ENCODE results near the gene EPAS1. TPM values are rescaled to one million over a fixed set of nuclear protein-coding genes. Genes with fewer than 3 reads are reported as not detected.

The EPAS1 gene
- total and polyA plus RNA-seq, 2 of the 8 experiments (the other 6 are each of a cell fraction or from before 2014, with no cell fraction given), result 2.0 to 4.9 TPM

- 89% methylated on average over 5 of the region's 5 CpGs; no CpG with 5 or more reads in 1 of the 2 experiments for WGBS, 2 experiments (ENCODE audit: extremely low coverage in 1 of 2, insufficient coverage in 1 of 2, insufficient read length in 1 of 2, insufficient replicate concordance in 2 of 2, low coverage in 1 of 2, low lambda C conversion rate in 2 of 2, missing lambda C conversion rate in 1 of 2)
- Histone ChIP-seq H4K5ac (ENCODE audit: insufficient read length, low read depth, low read length) (no peak overlapping the region), H3K79me2 (ENCODE audit: control insufficient read depth in 1 of 2, insufficient read depth in 2 of 2, low read length in 2 of 2) (no peaks in the 10 kb centered on the region), H3K4me2 (ENCODE audit: insufficient read depth in 1 of 2, low read depth in 2 of 2, low read length in 2 of 2) (no peak overlapping the region), H3K27me3 (replicated peaks in 1 of 4; ENCODE audit: control insufficient read depth in 3 of 4, extremely low read depth in 1 of 4, insufficient read depth in 3 of 4, low read length in 3 of 4) (peaks cover 0 to 1% (median 0%) of the 10 kb centered on the region in 4 experiments; a peak in 1 of 7 replicates), H3K23me2 (ENCODE audit: low read depth, low read length) (no peaks in the 10 kb centered on the region), H3K27ac (ENCODE audit: low read depth, low read length) (no peak overlapping the region), H3K9ac (replicated peaks in 1 of 4; ENCODE audit: extremely low read depth in 1 of 4, low read depth in 3 of 4, low read length in 3 of 4) (no peak overlapping the region), H3K4me3 (ENCODE audit: extremely low read depth in 1 of 4, insufficient read depth in 2 of 4, low read depth in 3 of 4, low read length in 4 of 4) (no peak overlapping the region), H4K91ac (replicated peaks; ENCODE audit: insufficient read length, low read length) (no peak overlapping the region), H2BK5ac (ENCODE audit: low read depth, low read length) (no peak overlapping the region), H3K79me1 (ENCODE audit: low read depth, low read length) (no peaks in the 10 kb centered on the region), H2BK120ac (replicated peaks; ENCODE audit: low read depth, low read length) (no peak overlapping the region), H2BK20ac (ENCODE audit: low read length) (no peak overlapping the region), H2AFZ (ENCODE audit: low read length) (no peak overlapping the region), H2BK15ac (ENCODE audit: low read length) (no peak overlapping the region), H3K23ac (ENCODE audit: insufficient read length) (no peak overlapping the region), H3K4ac (replicated peaks; ENCODE audit: insufficient read length, low read depth, low read length) (no peak overlapping the region), H2AK5ac (ENCODE audit: low read depth, low read length) (no peak overlapping the region), H3K36me3 (ENCODE audit: control insufficient read depth in 2 of 4, insufficient read depth in 4 of 4, low read length in 3 of 4) (no peaks in the 10 kb centered on the region), H3K9me3 (ENCODE audit: insufficient read depth in 2 of 2, low read depth in 1 of 2, low read length in 1 of 2) (no peaks in the 10 kb centered on the region), H4K8ac (ENCODE audit: extremely low read depth, insufficient read depth, low read length) (no peak overlapping the region), H3K18ac (ENCODE audit: extremely low read depth, low read length) (no peak overlapping the region), H3K56ac (replicated peaks; ENCODE audit: insufficient read length, low read depth, low read length) (no peak overlapping the region), H4K20me1 (replicated peaks in 1 of 2; ENCODE audit: control insufficient read depth in 1 of 2, insufficient read depth in 2 of 2, low read length in 2 of 2) (no peaks in the 10 kb centered on the region), H3K14ac (ENCODE audit: insufficient read length) (no peak overlapping the region), H3K4me1 (replicated peaks in 1 of 4; ENCODE audit: control insufficient read depth in 3 of 4, insufficient read depth in 4 of 4, low read length in 3 of 4) (peaks cover 0 to 3% (median 1%) of the 10 kb centered on the region in 4 experiments; a peak in 1 of 7 replicates), H2BK12ac (ENCODE audit: low read depth, low read length) (no peak overlapping the region)
- FAIRE-seq (no peak), DNase-seq (ENCODE audit: low read depth in 1 of 2, low spot score in 2 of 2) (no peak)
- CTCF ChIA-PET (ENCODE audit: partially characterized antibody), result interaction anchor here (1.3 to 2.2 kb wide), 4 partner anchors 8 to 257 kb away, joined by 3 to 14 read pairs (median 6); no protein-coding TSS in a partner anchor
- no peak for TF ChIP-seq TBP (IDR thresholded peaks at IDR 0.05; ENCODE audit: low read depth, low read length)
- TF ChIP-seq FOSL1 (IDR thresholded peaks at IDR 0.05; ENCODE audit: insufficient read depth, low read depth, low read length), result no peak
- TF ChIP-seq TEAD4 (IDR thresholded peaks at IDR 0.05; ENCODE audit: low read depth, low read length), result no peak
- TF ChIP-seq TAF7 (optimal IDR thresholded peaks at IDR 0.05; ENCODE audit: borderline replicate concordance, low read depth, low read length), result no peak
- no peak for TF ChIP-seq CTCF (IDR thresholded peaks at IDR 0.05; ENCODE audit: control extremely low read depth in 1 of 3, insufficient read depth in 1 of 3, low read depth in 1 of 3, low read length in 3 of 3)
- TF ChIP-seq SRF (IDR thresholded peaks at IDR 0.05; ENCODE audit: low read depth, low read length), result no peak
- no peak for TF ChIP-seq JUND (IDR thresholded peaks at IDR 0.05; ENCODE audit: low read length)
- TF ChIP-seq CBX5 (IDR thresholded peaks at IDR 0.05; ENCODE audit: low read depth, low read length), result no peak
- POLR2A ChIA-PET (ENCODE audit: partially characterized antibody), result no interaction called here
These were observed 22.5 kb downstream of the EPAS1 start for GRCh38 chr2:46319711-46320110.
